Measurements from ENCODE around the gene CRYL1. TPM values are rescaled to one million over a fixed set of nuclear protein-coding genes. Genes with fewer than 3 reads are reported as not detected.

The CRYL1 gene
- total and polyA plus RNA-seq, 9 of the 15 experiments (the other 6 are each of a cell fraction or from before 2014, with no cell fraction given), result 1.0 to 6.9 (median 2.4) TPM

GRCh38 chr13:20573186-20573585 is 47.5 kb upstream of the CRYL1 start (continued):
- no peak for TF ChIP-seq ZMIZ1 (IDR thresholded peaks at IDR 0.05; ENCODE audit: low read depth in 2 of 2, low read length in 2 of 2)
- no peak for TF ChIP-seq ZNF696 (CRISPR knock-in tag; conservative IDR thresholded peaks at IDR 0.05)
- no peak for TF ChIP-seq HNRNPUL1 (IDR thresholded peaks at IDR 0.05; ENCODE audit: low read length)

- Histone ChIP-seq H3K79me2 (ENCODE audit: control insufficient read depth, insufficient read depth, low read length) (peaks cover 13% of the 10 kb centered on the region; the same call in 2 of the 3 replicates), H3K4me3 (no peak overlapping the region), H3K4me2 (ENCODE audit: insufficient read depth, low read length) (no peak overlapping the region), H4K20me1 (replicated peaks; ENCODE audit: control insufficient read depth, insufficient read depth, low read length) (no peaks in the 10 kb centered on the region), H3K4me1 (replicated peaks in 1 of 2; ENCODE audit: control insufficient read depth in 2 of 2, insufficient read depth in 2 of 2, low read length in 2 of 2) (no peaks in the 10 kb centered on the region; a peak in 1 of 5 replicates), H3K9me3 (replicated peaks; ENCODE audit: control insufficient read depth, insufficient read depth, low read depth, low read length) (no peaks in the 10 kb centered on the region), H3K27me3 (ENCODE audit: control insufficient read depth in 2 of 2, insufficient read depth in 2 of 2, low read length in 2 of 2) (no peaks in the 10 kb centered on the region), H3K9ac (ENCODE audit: insufficient read depth in 1 of 2, low read depth in 2 of 2, low read length in 2 of 2) (no peak overlapping the region), H3K27ac (ENCODE audit: extremely low read depth, low read depth, low read length) (no peak overlapping the region), H2AFZ (ENCODE audit: low read depth, low read length) (no peak overlapping the region), H3K9me1 (ENCODE audit: control insufficient read depth, insufficient read depth, low read length) (no peaks in the 10 kb centered on the region), H3K36me3 (ENCODE audit: control insufficient read depth, insufficient read depth, low read length) (no peaks in the 10 kb centered on the region)
- CTCF ChIA-PET (ENCODE audit: low intra/inter-chr PET ratio), result interaction anchor here (0.8 kb wide), 1 partner anchor 69 kb away, joined by 3 read pairs; no protein-coding TSS in a partner anchor
- in situ Hi-C loops (cut with MboI), result no loop called here
- POLR2A ChIA-PET, result interaction anchor here (1.2 kb wide), 1 partner anchor 16 kb away, joined by 4 read pairs; no protein-coding TSS in a partner anchor
- intact Hi-C loops (cut with micrococcal nuclease), result no loop called here
- DNase-seq (ENCODE audit: extremely low read depth in 1 of 4, low spot score in 3 of 4), result no peak
- no TSS peak for BruUV-seq (replicated peaks)
- FAIRE-seq, result no peak
- ATAC-seq, result no peak
- TF ChIP-seq PATZ1 (CRISPR knock-in tag; IDR thresholded peaks at IDR 0.05; ENCODE audit: borderline replicate concordance) (no peak), ZNF311 (CRISPR knock-in tag; IDR thresholded peaks at IDR 0.05) (no peak), CHAMP1 (IDR thresholded peaks at IDR 0.05) (no peak), CREBBP (IDR thresholded peaks at IDR 0.05; ENCODE audit: low read depth, low read length) (no peak), GTF2A2 (tag; IDR thresholded peaks at IDR 0.05) (no peak), CC2D1A (IDR thresholded peaks at IDR 0.05) (no peak), SOX6 (IDR thresholded peaks at IDR 0.05) (no peak), UBTF (IDR thresholded peaks at IDR 0.05; ENCODE audit: borderline replicate concordance in 1 of 2, low read depth in 2 of 2, low read length in 2 of 2) (no peak)
These were observed 46.0 kb upstream of the CRYL1 start for GRCh38 chr13:20571676-20572075.

All from K562 (cell line).